Right lung (tissue), 5 donors: ENCODE measurements around the gene DAB1. TPM values are rescaled to one million over a fixed set of nuclear protein-coding genes. Genes with fewer than 3 reads are reported as not detected.
"Not testable (repeated sequence)": the region's sequence is repeated elsewhere in the genome, so short reads cannot be mapped to it uniquely, and the experiment has no call there.

Experiments used
- DNase-seq, 2 donors: peaks; one replicate each; pipeline ENCODE4 v3.0.0-alpha.2; 2013
- polyA plus RNA-seq, 5 donors: library from polyadenylated mRNA; unstranded; fragments of 120-200 nt; gene quantifications; one replicate each; pipeline versions ENCODE4 v1.2.1 to v1.2.3, GENCODE V29; 2013; ENCODE audit warnings: inconsistent platforms in 1 of 5, low replicate concordance in 1 of 5; ENCODE audit not compliant: insufficient read length in 5 of 5, insufficient read depth in 1 of 5

Gene DAB1
- polyA plus RNA-seq, 5 donors = 0.72 to 1.5 (median 0.87) TPM

DNA sequence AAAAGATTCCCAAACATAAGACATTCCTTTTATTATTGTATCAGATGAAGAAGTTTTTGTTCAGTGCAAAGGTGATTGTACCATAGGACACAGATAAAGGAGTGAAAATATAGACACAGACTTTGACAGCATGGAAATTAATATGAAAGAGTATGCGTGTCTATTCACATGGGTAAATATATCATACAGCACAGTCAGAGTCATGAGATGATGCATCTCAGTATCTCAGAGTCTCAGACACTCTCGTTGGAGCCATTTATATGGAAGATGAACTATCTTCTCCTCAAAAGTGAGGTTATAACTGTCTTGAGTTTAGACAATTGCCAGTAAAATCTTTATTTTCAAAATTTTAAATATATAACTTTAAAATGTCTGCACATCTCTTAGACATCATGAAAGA, 299.7 kb downstream of the DAB1 start:
- DNase-seq = no peak

DNA sequence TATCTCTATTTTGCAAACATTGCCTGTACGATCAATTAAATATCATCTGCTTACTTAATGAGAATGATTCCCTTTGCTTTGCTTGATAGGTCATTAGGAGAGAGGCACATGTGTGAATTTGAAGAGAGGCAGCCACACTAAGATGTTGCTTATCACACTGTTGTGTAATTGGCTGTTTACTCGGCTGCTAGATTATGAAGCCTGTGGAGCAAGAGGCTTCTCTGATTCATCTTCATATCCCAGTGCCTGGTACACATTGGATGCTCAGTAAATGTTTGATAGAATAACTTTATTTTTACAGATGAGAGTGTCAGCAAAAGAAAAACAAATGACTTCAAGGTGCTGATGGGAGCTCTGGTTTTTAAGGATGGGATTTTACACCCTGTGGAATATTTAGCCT, 301.8 kb downstream of the DAB1 start:
- no peak for DNase-seq

DNA sequence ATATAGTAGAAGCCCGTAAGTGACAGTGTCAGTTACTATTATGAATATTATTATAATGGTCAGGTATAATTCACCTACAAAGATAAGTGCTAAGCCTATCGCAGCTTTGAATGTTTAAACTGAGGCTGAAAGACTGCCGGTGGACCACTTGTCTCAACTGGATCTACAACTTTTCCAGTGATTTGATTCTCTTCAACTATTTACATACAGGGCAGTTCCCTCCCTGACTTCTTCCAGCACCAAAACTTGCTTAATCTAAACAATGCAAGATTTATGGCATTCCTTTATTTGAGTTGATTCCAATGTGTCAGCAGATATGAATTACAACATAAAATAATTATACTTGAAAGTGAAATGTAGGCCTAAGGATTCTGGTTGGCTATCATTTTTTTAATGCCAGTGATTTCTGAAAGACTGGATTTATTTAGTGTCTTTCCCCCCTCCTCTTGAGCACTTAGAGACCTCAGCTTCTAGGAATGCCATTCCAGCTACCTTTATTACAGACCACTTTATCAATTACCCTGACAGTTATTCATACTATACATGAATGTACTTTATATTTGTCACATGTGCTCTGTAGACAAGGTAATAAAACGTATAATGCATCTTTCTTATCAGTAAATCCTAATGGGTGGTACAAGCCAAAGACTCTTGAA, 304.8 kb downstream of the DAB1 start:
- DNase-seq = peak; percentile 23

DNA sequence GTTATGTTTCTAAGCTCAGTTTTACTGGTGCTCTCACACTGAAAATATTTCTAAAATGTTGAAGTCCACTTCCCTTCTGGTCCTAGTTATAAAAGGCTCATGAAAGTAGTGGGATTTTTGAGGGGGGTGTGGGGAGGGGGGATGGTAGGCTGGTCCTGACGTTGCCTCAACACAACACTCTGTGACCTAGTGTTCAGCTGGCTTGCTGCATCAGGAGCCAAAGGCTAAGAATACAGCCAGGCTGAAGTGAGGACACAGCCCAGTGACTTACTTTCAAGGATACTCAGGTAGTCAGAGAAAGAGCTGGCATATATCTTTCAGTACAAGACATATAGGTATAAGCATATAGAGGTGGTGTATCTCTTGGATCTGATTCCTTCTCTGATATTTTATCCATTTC, 306.1 kb downstream of the DAB1 start:
- DNase-seq = no peak

DNA sequence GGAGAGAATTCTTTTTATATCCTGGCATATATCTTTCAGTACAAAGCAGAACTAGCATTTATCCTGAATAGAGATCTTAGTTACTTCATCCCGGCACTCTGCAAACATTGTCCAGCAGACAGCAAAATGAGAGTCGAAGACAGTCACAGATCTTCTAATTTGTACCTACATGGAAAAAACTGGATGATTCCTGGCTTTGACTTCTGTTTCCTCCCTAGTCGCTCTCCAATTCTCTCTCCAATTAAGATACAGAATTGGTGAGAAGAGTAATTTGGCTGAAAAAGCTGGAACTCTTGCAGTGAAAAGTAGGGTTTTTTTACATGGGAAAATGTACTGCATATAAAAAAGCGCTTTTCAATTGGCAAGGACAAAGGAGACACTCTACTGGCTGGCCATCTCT, 307.0 kb downstream of the DAB1 start:
- no peak for DNase-seq

DNA sequence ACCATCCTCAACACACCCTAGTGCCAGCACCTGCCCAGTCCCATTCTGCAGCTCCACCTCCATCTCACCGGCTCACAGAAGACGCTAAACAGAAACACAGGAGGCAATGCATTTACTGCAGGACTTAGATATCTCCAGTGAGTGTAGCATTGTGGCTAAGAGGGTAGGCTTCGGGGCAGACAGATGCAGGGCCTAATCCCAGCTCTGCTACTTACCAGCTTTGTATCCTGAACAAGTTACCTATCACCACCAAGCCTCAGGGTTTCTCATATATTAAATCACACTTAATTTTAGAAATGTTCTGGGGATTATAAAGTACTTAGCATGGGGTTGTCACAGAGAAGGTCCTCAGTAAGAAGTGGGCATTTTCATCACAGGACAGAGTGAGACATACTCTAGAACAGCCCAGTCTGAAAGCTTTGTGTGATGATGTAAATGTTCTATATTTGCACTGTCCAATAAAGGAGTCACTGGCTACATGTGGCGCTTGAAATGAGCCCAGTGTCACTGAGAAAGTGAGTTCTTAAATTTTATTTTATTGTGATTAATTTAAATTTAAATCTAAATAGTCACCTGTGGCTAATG, 308.7 kb downstream of the DAB1 start:
- DNase-seq = no peak

DNA sequence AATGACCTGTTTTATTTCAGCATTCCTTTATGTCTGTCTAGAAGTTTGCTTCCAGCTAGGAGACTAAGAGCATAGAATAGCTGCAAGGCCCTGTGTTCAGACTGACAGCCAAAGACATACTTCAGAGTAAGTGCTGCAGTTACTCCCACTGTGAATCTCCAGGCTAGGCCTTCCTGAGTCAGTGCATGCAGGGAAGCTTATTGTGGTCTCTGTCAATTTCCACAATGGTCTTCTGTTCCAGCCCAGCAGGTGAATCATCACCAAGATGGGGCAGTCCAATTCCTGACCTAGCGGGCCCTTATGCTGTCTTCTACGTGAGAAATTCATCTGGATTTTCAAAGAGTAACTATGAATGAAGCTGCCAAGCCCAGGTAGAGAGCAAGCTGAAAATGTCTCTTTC, 311.7 kb downstream of the DAB1 start:
- no peak for DNase-seq

DNA sequence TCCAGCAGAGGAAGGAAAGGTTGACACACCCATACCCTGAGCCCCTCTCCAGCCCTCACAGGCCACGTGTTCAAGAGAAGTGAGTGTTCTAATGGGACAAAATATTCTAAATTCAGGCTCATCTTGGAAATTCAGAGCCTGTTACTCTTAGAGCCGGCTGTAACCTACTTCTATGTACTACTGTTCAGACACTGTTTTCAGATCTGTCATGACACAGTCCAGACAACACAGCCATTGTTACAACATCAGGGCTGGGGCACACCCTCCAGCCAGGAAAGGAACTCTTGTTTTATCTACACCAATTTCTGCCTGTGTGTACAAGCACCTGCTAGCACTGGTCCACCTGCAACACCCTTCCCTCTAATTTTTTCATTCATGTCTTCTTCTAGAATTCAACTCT, 312.7 kb downstream of the DAB1 start:
- DNase-seq = no peak

DNA sequence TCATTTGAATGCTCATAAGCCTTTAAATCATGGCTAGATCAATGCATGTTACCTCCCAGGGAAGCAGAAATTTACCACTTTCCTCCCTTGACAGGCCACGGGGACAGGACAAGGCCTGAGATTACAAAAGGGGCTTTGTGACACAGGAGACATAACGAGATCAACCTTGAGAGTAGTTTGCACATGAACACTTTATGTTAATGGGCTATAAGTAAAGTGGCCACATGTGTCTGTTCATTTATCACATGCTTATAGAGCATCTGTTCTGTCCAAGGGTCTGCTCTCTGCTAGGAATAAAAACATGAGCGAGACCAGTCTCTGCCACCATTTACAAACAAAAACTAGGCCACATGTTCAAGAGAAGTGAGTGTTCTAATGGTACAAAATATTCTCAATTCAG, 314.0 kb downstream of the DAB1 start:
- DNase-seq = no peak

DNA sequence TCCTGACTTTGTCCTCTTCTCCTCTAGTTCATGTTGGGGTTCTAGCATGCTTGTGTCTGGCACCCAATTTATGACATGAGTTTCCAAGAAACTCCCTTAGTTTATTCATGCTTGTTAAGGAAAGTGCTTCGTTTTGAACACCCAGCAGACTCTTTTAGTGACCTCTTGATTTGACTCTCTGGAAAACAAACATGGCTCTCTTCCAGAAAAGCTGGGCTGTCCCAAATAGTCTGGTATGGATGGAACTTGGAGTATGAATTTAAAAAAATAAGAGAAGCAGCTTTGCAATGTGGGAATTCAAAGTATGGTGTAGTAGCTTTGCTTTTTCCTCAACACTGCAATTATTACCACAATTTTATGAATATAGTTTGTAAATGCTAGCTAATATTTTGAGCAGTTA, 314.6 kb downstream of the DAB1 start:
- DNase-seq = no peak

DNA sequence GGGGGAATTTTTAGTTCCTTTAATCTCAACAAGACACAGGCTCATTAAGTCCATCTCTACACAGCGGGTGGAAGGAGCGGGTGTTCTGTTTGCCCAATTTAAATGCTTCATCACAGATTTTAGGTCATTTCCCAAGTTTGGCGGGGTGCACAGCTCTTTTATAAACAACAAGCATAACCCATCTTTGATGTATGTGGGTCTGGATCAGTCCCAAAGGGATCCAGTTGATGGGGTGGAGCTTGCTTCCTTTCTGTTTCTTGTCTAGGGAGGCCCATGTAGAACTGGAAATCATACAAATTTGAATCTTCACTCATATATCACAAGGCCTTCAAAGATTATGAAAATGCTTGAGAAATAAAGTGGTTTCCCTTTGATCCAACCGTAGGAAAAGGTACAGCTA, 317.6 kb downstream of the DAB1 start:
- no peak for DNase-seq

DNA sequence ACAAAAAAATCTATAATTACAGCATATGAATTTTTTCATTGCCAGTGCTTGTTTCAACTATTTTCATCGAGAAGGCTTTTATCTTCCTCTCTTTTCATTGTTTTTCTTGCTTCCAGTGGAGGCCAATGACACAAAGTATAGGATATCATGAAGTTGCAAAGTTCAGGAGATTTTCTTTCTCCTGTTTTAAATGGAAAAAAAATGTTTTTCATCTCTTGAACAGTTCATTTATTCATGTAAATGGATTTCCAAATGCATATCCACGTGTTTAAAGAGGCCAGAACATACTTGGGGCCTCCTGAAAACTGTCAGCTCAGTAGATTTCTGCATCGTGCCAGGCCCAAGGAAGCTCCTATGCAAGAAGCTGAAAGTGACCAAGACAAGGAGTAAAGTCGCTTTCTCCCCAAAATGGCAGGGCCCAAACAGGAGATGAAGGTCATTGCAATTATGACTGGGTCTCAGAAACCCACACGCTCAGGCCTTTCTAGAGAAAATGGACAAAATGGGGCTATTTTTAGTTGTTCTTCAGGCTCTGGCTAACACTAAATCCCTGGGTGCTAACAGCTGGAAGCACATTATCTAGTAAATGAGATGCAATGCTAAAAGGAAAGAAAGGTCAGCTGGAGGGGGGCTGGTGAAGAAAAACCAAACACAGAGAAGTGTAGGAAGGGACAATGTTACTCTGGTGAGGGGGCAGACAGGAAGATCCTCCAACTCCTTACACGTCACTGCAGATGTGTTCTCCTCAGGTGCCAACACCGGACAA, 321.1 kb downstream of the DAB1 start:
- DNase-seq = peak; percentile 30 to 39

DNA sequence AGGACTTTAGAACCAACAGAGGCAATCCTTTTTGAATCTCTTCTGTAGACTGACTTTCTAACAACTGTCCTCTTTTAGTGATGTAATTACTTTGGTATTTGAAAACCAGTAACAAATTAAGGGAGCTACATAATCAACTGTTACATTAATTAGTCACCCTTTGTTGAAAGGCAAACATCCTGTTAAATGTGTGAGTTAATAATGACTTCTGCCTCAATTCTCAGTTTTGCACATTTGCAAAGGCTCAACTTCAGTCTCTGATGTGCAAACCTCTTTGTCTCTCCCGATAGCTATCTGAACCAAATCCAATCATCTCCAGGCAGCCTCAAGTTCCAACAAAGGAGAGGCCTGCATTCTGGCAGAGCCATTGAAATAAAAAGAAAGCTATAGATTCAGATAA, 322.7 kb downstream of the DAB1 start:
- DNase-seq = no peak

DNA sequence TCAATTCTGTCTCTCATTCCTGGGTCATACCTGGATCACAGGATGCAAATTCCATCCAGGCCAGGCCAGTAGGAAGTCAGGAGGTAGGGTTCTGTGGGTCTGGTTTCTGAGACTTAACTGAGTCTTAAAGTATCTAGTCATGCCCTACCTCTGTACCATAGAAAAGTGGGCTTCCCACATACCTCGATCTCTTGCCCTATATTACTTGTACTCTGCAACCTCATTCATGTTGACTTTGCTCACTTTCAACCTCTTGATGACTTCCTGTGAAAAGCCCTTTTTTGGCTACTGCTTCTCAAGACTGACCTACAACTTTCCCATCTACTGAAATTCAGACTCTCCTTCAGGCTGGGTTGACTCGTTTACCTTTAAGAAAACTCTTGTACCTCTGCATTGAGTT, 329.1 kb downstream of the DAB1 start:
- no peak for DNase-seq

DNA sequence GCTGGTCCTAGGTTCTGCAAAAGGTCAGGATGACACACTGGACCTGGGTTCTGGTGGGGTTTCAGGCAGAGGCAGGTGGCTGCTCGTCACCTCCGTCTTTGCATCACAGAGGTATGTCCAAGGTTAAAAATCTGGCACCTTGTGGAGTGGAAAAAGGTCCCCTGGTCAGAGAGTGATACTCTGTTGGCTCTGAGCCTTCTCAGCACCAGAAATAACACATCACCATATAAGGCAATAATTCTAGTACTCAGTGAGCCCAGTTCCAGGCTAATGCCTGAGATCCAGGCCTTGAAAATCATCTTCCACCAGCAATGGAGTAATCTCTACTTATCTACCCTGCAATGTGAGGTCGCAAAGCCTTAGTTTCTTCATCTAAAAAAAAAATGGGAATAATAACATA, 330.7 kb downstream of the DAB1 start:
- DNase-seq = no peak

DNA sequence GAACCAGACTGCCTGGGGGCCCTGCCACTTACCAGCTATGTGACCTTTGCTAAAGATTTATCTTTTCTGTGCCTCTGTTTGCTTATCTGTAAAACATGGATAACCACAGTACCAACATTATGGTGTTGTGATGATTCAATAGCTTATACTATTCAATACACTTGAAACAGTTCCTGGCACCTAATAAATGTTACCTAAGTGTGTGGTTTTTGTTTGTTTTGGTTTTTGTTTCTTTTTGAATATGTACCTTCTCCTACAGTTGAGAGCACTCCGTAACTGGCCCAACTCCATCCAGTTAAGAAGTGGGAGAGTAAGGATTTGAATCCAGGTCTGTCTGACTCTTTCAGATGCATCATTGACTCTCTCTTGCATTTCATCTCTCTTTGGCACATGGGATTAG, 332.2 kb downstream of the DAB1 start:
- no peak for DNase-seq

DNA sequence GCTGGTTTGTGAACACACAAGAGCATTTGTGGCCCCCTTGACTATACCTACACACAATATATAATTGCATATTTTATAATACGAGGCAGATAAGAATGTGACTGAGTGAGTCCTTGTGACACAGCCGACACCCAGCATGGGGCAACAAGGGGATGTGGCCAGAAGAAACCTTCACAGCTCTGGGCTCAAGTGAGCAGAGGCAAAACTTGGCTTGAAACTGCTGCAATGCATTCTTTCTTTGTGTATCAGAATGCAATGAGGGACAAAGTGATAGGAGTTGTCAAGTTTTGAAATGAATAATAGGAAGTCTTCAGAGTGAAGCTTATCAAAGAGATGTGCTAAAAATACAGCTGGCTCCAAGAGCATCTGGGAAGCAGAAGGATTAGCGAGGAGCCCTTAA, 334.0 kb downstream of the DAB1 start:
- DNase-seq = no peak

DNA sequence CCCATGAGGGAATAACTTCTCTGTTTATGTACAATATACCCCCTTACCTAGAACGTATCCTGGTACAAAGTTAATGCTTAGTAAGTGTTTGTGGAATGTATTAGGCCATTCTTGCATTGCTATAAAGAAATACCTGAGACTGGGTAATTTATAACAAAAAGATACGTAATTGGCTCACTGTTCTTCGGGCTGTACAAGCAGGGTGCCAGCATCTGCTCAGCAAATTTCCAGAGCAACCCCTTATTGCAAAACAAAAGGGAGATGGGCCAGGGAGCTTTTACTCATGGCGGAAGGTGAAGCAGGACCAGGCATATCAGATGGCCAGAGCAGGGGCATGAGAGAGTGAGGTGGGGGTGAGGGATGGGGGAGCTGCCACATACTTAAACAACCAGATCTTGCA, 334.6 kb downstream of the DAB1 start:
- no peak for DNase-seq

DNA sequence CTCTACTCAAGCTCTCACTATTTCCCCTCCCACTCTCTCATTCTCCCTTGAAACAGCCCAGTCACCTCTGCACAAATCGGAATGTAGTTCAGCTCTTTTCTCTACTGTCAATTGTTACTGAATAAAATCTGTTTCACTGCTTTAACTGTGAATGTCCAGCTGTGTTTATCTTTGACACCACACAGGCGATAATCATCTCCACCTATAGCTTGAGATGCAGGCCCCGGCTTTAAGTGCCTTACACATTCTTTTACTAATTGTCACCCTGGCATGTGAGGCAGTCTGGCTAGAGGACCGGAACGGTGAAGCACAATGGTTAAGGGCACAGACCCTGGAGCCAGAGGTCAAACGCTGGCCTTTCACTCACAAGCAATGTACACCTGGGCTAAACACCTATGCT, 335.2 kb downstream of the DAB1 start:
- no peak for DNase-seq

DNA sequence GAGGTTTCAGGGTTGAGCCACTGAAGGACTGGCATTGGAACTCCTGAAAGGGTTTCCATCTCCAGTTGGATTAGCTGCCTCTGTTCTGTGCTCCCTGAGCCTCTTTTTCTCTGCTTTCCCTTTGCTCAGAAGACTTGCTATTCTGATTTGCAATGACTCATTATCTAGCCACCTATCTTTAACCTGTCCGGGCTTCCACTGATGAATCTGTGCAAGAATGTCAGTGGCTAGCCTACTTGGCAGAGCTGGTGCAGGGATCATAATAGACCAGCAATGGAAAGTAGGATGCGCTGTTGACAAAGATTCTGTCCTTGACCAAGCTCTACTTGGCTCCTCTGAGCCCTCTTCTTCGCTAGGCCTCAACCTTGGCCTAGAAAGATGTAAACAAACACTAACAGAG, 336.2 kb downstream of the DAB1 start:
- not testable (repeated sequence) for DNase-seq

DNA sequence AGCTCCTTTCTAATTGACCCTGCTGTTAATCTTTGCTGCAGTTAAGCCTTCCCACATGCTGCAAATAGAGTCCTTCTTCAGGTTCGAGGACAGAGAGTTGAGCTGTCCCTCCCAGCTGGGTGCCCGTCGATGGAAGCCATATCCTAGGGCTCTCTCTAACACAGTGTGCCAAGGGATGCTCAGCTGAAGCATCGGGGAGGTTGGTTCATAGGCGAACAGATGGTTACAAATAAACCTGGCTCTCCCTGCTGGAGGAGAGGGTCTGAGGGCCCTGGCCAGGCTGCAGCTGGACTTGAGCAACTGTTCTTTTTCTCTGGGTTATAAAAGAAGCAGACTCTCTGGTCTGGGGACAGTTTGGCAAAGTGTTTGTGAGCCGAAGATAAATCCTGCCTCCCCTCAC, 337.7 kb downstream of the DAB1 start:
- DNase-seq = no peak

DNA sequence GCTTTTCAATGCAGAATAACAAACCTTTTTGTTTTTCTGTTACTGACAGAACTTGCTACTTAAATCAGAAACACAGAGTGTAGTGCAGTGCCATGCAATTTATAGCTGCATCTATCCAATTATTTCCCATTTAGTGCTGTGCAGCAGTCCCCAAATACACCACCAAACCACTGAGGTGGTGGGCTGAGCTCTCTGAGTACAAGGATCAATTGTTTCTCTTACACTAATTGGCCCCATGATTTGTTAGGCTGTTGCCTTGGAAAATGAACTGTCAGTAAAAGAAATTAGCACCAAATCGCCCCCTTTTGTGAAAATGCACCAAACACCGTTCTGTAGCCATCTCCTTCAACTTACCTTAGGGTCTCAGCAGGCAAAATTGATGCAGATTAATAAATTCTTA, 339.2 kb downstream of the DAB1 start:
- DNase-seq = no peak

DNA sequence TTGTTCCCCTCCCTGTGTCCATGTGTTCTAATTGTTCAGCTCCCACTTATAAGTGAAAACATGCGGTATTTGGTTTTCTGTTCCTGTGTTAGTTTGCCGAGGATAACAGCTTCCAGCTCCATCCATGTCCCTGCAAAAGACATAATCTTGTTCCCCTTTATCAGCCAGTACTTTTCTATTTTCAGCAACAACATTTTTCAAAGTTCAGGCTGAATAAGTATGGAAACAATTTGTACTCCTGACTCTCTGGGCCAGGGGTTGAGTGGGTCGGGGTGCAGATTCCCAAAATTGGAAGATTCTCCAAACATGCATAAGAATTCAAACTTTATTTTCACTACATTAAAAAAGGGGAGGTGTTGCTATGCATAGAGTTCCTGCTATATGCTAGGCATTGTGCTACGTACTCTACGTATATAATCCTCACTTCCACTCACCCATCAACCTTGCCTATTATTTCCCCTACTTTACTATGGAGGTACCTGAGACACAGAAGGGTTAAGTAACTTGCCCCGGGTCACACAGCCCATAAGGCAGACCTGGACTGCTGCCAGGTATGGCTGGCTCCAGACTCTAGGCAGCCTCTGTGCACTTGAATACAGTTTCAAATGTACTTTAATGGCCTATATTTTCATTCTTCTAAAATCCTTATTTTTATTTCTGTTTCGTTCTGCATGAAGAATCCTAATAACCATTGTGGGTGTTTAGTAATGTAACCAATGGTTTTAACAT, 341.0 kb downstream of the DAB1 start:
- no peak for DNase-seq
